ENCODE results near the gene EIF3F.

- TF ChIP-seq EP300 (IDR thresholded peaks at IDR 0.05; ENCODE audit: borderline replicate concordance) = no peak
- TF ChIP-seq FOXM1 (IDR thresholded peaks at IDR 0.05; ENCODE audit: borderline replicate concordance, low read depth) = no peak
- no peak for TF ChIP-seq REST (IDR thresholded peaks at IDR 0.05; ENCODE audit: low read depth)
- no peak for TF ChIP-seq USF1 (IDR thresholded peaks at IDR 0.05)
- no peak for TF ChIP-seq ZBTB7A (IDR thresholded peaks at IDR 0.05; ENCODE audit: low read depth)
- TF ChIP-seq RAD21 (IDR thresholded peaks at IDR 0.05; ENCODE audit: low read depth) = no peak
- no peak for TF ChIP-seq EGR1 (IDR thresholded peaks at IDR 0.05)
- TF ChIP-seq CEBPB (IDR thresholded peaks at IDR 0.05) = no peak
Observed at GRCh38 chr11:8041576-8041975, 54.4 kb downstream of the EIF3F start.
